Cerebellar cortex (tissue), 1 donor: Measurements from ENCODE around the gene GCAT.

Source experiments
- DNase-seq: peaks from one replicate; pipeline ENCODE4 v3.0.0-alpha.2; 2015; ENCODE audit warnings: low spot score

Gene GCAT

GRCh38 chr22:37807410-37808293 lies at the start of gene GCAT:
Gene GCAT, plus strand, starts transcription at chr22:37807934. Its CDS starts 34 bp downstream, at chr22:37807968.
- DNase-seq: peak; percentile 96

DNA sequence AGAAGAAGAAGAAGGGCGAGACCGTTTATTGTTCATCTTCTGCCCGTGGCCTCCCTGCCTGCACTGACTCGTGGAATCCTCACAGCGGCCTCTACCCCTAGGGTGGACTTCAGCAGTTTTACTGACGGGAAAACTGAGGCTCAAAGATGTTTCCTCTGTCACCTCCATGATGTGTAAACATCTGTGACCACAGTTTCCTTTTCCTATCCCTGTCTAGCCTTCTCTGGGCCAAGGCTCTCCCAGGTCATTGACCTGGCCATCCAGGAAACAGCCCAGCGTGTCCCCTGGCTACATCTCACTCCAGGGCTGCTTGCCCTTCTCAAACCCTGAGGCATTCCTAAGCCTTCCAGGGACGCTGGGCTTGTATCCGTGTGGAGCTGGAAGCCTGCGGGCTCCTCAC lies 49.0 kb upstream of the GCAT start:
- DNase-seq: no peak

DNA sequence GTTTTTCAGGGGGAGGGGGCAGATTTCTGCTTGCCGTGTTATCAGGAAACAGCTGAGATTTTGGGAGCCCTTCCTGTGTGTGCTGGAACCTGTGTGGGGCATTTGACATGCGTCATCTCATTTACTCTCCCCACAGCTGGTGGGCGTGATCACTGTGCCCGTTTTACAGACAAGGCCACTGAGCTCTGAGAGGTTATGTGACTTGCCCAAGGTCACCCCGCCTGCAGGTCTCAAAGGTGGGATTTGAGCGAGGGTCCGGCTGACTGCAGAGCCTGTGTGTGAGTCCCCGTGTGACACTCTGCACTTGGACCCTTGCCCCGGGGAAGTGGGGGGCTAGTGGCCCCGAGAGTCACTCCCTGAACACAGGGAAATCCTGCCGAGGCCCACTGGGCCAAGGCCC lies 48.5 kb upstream of the GCAT start:
- DNase-seq: no peak

DNA sequence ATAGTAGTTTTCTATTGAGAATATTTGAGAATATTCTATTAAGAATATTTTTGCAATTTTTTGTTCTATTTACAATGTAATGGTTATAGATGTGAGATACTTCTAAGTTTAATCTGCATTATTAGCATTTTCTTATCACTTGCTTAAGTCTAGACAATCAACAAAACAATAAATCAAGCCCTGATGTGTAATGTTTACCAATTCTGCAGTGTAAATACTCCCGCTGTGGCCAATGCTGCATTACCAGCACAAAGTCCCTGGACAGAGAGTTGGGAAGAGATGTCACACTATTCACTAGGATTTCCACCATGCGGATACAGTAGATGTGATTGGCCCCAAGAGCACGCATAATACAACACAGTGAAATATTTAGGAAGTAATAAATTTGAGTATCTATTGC lies 47.6 kb upstream of the GCAT start:
- DNase-seq: no peak

- DNase-seq: no peak
Measured at GRCh38 chr22:37762389-37762836, 45.3 kb upstream of the GCAT start.

DNA sequence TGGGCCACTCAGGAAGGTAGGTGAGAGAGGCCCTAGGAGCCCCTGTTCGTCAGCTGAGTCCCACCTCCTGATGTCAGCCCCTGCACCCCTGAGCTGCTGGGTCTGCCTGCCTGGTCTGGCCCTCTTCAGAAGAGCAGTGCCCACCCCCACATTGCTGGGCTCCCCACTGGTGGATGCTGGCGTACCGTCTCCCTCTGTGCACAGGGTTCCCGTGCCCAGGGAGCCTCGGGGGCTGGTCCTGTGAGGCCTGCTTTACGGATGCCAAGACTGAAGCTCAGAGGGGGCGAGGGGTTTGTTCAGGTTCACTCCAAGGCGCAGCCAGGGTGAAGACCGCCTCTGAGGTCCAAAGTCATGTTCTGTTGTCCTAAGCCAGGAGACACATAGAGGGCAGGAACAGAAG lies 44.7 kb upstream of the GCAT start:
- DNase-seq: no peak

DNA sequence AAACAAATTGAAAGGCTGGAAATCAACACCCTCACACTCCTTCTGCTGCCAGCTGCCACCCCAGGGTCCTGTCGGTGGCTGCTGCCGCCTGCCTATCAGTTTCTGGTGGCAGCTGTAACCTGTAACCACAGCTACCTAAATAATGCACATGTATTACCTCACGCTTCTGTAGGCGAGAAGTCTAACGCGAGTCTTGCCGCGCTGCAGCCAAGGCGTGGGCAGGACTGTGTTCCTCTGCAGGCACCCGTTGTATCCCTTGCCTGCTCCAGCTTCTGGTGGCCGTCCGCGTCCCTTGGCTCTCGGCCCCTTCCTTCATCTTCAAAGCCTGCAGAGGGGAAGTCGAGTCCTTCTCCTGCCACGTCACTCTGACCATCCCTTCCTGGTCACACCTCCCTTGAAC lies 44.1 kb upstream of the GCAT start:
- DNase-seq: no peak

DNA sequence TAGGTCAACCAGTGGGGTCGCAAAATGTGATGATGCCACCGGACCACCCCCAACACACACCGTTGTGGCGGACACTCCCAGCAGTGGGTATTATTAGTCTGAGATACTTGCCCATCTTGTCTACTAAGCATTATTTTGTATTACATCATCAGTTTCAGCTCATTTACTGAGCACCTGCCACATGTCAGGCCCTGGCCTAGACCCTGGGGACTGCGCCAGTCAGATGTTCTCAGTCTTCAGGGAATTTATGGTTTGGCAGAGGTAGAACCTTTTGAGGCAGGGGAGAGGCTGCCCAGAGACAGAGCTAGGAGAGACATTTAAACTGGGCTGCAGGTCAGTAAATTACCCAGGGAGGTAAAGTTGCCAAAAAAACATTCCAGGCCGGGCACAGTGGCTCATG lies 43.1 kb upstream of the GCAT start:
- no peak for DNase-seq

GRCh38 chr22:37765498-37765897 lies 42.2 kb upstream of the GCAT start:
- DNase-seq: peak; percentile 42

- no peak for DNase-seq
Measured at GRCh38 chr22:37765953-37766576, 41.7 kb upstream of the GCAT start.

GRCh38 chr22:37768273-37768672 lies 39.5 kb upstream of the GCAT start:
- no peak for DNase-seq

DNA sequence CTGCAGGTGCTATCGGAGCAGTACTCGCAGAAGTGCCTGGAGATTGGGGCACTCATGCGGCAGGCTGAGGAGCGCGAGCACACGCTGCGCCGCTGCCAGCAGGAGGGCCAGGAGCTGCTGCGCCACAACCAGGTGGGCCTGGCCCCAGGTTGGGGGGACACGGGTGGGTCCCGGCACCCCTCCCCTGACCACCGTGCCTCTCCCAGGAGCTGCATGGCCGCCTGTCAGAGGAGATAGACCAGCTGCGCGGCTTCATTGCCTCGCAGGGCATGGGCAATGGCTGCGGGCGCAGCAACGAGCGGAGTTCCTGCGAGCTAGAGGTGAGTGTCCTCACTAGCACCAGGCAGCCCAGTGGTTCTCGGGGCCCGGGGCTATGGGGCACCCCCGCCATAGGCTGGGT lies 38.7 kb upstream of the GCAT start:
- DNase-seq: no peak

DNA sequence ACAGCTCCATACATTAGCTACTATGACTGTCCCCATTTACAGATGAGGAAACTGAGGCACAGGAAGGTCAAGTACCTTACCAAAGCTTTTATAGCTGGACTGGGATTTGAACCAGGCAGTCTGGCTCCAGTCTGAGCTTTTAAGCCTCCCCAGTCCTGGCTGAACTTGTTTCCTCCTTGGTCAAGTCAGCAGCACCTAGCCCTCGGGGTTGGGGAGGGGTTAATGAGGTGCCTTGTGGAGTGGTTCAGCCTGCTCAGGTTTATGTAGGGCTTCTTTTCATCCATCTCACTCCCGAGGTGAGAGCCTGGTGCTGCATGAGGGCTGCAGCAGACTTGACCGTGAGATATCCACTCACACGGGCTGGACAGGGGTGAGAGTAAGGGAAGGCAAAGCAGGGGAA lies 36.7 kb upstream of the GCAT start:
- DNase-seq: no peak

GRCh38 chr22:37771702-37772427 lies 35.9 kb upstream of the GCAT start:
- DNase-seq: no peak

DNA sequence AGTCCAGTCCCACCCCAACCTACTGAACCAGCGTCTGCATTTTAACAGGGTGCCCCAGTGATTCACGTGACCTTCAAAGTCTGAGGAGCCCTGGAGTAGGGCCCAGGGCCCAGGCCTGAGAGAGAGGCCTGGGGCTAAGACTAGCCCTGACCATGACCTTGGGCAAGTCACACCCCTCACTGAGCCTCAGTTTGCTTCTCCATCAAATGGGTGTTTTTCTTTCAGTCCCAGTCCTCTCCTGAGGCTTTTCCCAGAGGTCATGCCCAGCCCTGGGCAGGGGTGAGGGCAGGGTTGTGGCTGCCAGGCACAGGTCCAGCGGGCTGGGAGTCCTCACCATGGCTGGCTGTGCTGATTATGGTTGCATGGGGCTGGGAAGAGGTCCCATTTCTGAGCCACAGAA lies 33.0 kb upstream of the GCAT start:
- DNase-seq: no peak

DNA sequence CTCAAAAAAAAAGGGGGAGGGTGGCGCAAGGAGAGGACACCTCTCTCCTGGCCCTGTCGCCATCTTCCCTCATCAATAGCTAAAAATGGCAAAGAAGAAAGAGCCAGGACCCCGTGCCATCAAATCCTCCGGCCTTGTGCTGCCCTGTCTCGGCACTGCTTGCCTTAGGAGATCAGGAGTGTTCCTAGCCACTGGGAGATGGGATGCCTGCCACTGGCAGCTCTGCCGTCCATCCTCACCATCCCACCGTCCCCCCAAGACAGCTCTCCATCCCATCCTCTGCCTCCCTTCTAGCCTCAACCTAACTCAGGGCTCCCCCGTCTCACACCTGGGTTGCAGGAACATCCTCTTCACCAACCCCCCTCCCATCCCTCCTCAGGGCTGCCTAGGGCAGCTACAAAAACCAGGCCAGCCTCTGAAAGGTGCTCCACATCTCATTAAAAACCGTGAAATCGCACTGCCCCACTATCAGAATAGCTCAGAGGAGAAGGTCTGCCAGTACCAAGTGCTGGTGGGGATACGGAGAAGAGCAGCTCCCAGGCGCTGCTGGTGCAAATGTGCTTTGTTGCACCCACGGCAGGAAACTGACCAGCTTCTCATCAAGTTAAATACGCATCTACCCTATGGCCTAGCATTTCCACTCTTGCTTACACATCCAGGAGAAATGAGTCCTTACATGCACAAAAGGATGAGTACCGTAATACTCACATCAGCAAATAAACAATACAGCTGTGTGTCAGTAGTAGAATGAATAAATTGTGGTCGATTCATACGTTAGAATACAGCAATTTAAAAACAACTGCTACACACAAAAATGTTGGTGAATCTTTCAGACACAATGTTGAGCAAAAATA lies 31.7 kb upstream of the GCAT start:
- DNase-seq: no peak

GRCh38 chr22:37776639-37777005 lies 31.1 kb upstream of the GCAT start:
- DNase-seq: no peak

GRCh38 chr22:37777122-37777687 lies 30.5 kb upstream of the GCAT start:
- DNase-seq: no peak

GRCh38 chr22:37778370-37779009 lies 29.2 kb upstream of the GCAT start:
- DNase-seq: no peak

DNA sequence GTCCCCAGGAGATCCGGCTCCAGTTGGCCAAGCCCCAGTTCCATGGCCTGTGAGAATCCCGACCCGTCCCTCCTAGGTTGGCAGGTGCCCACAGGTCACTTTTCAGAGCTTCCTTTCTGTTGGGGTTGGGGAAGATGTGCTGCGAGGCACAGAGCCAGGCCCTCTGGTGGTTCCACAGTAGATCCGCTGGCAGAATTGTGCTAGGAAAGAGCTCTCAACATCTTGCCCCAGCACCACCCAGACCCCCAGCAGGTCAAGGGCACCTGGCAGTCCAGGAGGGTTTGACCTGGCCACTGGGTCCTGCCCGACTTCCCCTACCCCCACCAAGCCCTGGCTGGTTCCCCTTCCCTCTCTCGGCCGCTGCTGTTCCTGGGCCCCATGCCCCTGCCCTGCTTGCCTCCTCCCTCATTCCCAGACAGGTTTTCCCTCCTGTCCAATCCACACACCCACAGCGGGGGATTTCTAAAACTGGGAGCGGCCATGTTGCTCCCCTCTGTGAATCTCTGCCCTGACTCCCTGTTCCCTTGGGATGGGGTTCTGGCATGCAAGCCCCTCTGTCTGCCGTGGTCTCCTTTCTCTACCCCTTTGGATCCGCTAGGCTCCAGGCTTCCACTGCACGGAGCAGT lies 26.2 kb upstream of the GCAT start:
- peak; percentile 20 for DNase-seq
